HepG2 (cell line): ENCODE results near the gene PHAX. TPM values are rescaled to one million over a fixed set of nuclear protein-coding genes. Genes with fewer than 3 reads are reported as not detected.

ENCODE experiments used
- HMGXB4 ChIP-seq, 2 experiments: sonication (generic) in 1 of 2; formaldehyde crosslinking in 1 of 2; IDR thresholded peaks; 2 replicates each; pipeline versions ENCODE4 v1.4.0 to v1.6.1; 2018 to 2020; ENCODE audit warnings: missing genetic modification reagents in 2 of 2, borderline replicate concordance in 1 of 2, low read depth in 1 of 2, mild to moderate bottlenecking in 1 of 2, missing biosample characterization in 1 of 2
- KLF11 ChIP-seq: IDR thresholded peaks from 2 replicates; pipeline ENCODE4 v1.6.1; 2016; ENCODE audit warnings: missing compliant biosample characterization
- MYPOP ChIP-seq: sonication (generic); formaldehyde crosslinking; IDR thresholded peaks from 2 replicates; pipeline ENCODE4 v1.8.1; 2023; ENCODE audit warnings: mild to moderate bottlenecking, moderate library complexity, missing genetic modification reagents
- PRDM10 ChIP-seq: sonication (generic); formaldehyde crosslinking; IDR thresholded peaks from 2 replicates; pipeline ENCODE4 v1.4.0; 2020; ENCODE audit warnings: low read depth, missing genetic modification reagents
- SIX1 ChIP-seq: sonication (generic); formaldehyde crosslinking; IDR thresholded peaks from 2 replicates; pipeline ENCODE4 v1.4.0; 2020; ENCODE audit warnings: missing genetic modification reagents, borderline replicate concordance
- SMARCE1 ChIP-seq: fragments of 450-650 bp; IDR thresholded peaks from 2 replicates; pipeline ENCODE4 v1.6.1; 2017; ENCODE audit warnings: borderline replicate concordance
- TBX2 ChIP-seq: sonication (generic); formaldehyde crosslinking; IDR thresholded peaks from 2 replicates; pipeline ENCODE4 v1.5.0; 2020; ENCODE audit warnings: missing genetic modification reagents, mild to moderate bottlenecking, borderline replicate concordance
- ZBTB33 ChIP-seq: sonication (generic); formaldehyde crosslinking; IDR thresholded peaks from 2 replicates; pipeline ENCODE4 v1.4.0; 2020; ENCODE audit warnings: missing genetic modification reagents
- ZKSCAN8 ChIP-seq: IDR thresholded peaks from 2 replicates; pipeline ENCODE4 v1.6.1; 2016; ENCODE audit warnings: borderline replicate concordance, missing genetic modification reagents, missing compliant biosample characterization
- ZMYM4 ChIP-seq: sonication (generic); formaldehyde crosslinking; IDR thresholded peaks from 2 replicates; pipeline ENCODE4 v1.8.1; 2023; ENCODE audit warnings: mild to moderate bottlenecking, missing genetic modification reagents
- ZNF24 ChIP-seq: fragments of 450-650 bp; IDR thresholded peaks from 2 replicates; pipeline ENCODE4 v1.6.1; 2017; ENCODE audit warnings: antibody characterized with exemption, mild to moderate bottlenecking
- ZNF414 ChIP-seq: sonication (generic); formaldehyde crosslinking; IDR thresholded peaks from 2 replicates; pipeline ENCODE4 v1.5.0; 2020; ENCODE audit warnings: missing genetic modification reagents
- ZNF589 ChIP-seq: sonication (generic); formaldehyde crosslinking; conservative IDR thresholded peaks from 2 replicates; pipeline ENCODE4 v1.8.0; 2022; ENCODE audit warnings: mild to moderate bottlenecking, moderate library complexity, missing genetic modification reagents
- ZNF710 ChIP-seq: sonication (generic); formaldehyde crosslinking; IDR thresholded peaks from 2 replicates; pipeline ENCODE4 v1.5.0; 2020; ENCODE audit warnings: mild to moderate bottlenecking, missing genetic modification reagents, borderline replicate concordance
- ZNF746 ChIP-seq: sonication (generic); formaldehyde crosslinking; IDR thresholded peaks from 2 replicates; pipeline ENCODE4 v1.8.0; 2022; ENCODE audit warnings: mild to moderate bottlenecking, missing genetic modification reagents
- ZNF761 ChIP-seq: sonication (generic); formaldehyde crosslinking; conservative IDR thresholded peaks from 2 replicates; pipeline ENCODE4 v1.4.0; 2020; ENCODE audit warnings: mild to moderate bottlenecking, missing genetic modification reagents
- ZNF772 ChIP-seq: sonication (generic); formaldehyde crosslinking; IDR thresholded peaks from 2 replicates; pipeline ENCODE4 v1.5.0; 2020; ENCODE audit warnings: mild to moderate bottlenecking, missing genetic modification reagents
- polyA plus RNA-seq, 8 experiments: library from polyadenylated mRNA; depleted of rRNA in 3 of 8; stranded (reverse) in 7 of 8; unstranded in 1 of 8; fragments of >200 nt; fragmentation: Illumina TruSeq in 4 of 8; extraction: Trizol in 4 of 8; gene quantifications; 2 replicates each; pipeline versions ENCODE4 v1.2.1 to v1.2.3, GENCODE V29; 2011 to 2016; ENCODE audit warnings: low read depth in 4 of 8, missing spikeins in 1 of 8, mixed read lengths in 1 of 8; ENCODE audit not compliant: insufficient read depth in 1 of 8
- total RNA-seq, 5 experiments: library from RNA; depleted of rRNA; stranded (reverse); fragments of >200 nt; fragmentation: Illumina TruSeq; extraction: Trizol; gene quantifications; 2 replicates each; pipeline ENCODE4 v1.2.3, GENCODE V29; 2016; ENCODE audit warnings: low read depth in 1 of 5

PHAX gene
- total and polyA plus RNA-seq, 2 of the 13 experiments (the other 11 are each of a cell fraction or from before 2014, with no cell fraction given), result 20.0 to 59.7 TPM

- TF ChIP-seq ZNF710 (CRISPR knock-in tag) (0 out of 2 replicates have a peak, but pooled peaks have one; percentile 80), ZMYM4 (CRISPR knock-in tag) (peak; percentile 92), ZNF746 (CRISPR knock-in tag) (peak; percentile 86; the same call in 1 of the 2 replicates), SMARCE1 (peak; percentile 32; the same call in 1 of the 2 replicates), ZKSCAN8 (CRISPR knock-in tag) (peak; percentile 84), ZNF414 (CRISPR knock-in tag) (peak; percentile 61; the same call in 1 of the 2 replicates), MYPOP (CRISPR knock-in tag) (0 out of 2 replicates have a peak, but pooled peaks have one; percentile 37), ZBTB33 (CRISPR knock-in tag) (peak; percentile 61), TBX2 (CRISPR knock-in tag) (peak; percentile 85), SIX1 (CRISPR knock-in tag) (peak; percentile 64; the same call in 1 of the 2 replicates), ZNF761 (CRISPR knock-in tag) (0 out of 2 replicates have a peak, but pooled peaks have one; percentile 23), PRDM10 (CRISPR knock-in tag) (0 out of 2 replicates have a peak, but pooled peaks have one; percentile 50), KLF11 (CRISPR knock-in tag) (0 out of 2 replicates have a peak, but pooled peaks have one; percentile 8), HMGXB4 (CRISPR knock-in tag; IDR thresholded peaks at IDR 0.05; ENCODE audit: borderline replicate concordance in 1 of 2, low read depth in 1 of 2) (peak; percentile 31 to 77; a peak in 2 of 4 replicates), ZNF772 (CRISPR knock-in tag) (peak; percentile 84), ZNF24 (0 out of 2 replicates have a peak, but pooled peaks have one; percentile 17), ZNF589 (CRISPR knock-in tag) (0 out of 2 replicates have a peak, but pooled peaks have one; percentile 51)
Observed at GRCh38 chr5:126649057-126649456, 48.3 kb downstream of the PHAX start (continued).
